ENCODE data around the gene BRCA1.
A peak's percentile ranks its signal among the peaks of the same experiment; 100 is the strongest.
"Not testable (repeated sequence)": the region's sequence is repeated elsewhere in the genome, so short reads cannot be mapped to it uniquely, and the experiment has no call there.

BRCA1 gene

DNA sequence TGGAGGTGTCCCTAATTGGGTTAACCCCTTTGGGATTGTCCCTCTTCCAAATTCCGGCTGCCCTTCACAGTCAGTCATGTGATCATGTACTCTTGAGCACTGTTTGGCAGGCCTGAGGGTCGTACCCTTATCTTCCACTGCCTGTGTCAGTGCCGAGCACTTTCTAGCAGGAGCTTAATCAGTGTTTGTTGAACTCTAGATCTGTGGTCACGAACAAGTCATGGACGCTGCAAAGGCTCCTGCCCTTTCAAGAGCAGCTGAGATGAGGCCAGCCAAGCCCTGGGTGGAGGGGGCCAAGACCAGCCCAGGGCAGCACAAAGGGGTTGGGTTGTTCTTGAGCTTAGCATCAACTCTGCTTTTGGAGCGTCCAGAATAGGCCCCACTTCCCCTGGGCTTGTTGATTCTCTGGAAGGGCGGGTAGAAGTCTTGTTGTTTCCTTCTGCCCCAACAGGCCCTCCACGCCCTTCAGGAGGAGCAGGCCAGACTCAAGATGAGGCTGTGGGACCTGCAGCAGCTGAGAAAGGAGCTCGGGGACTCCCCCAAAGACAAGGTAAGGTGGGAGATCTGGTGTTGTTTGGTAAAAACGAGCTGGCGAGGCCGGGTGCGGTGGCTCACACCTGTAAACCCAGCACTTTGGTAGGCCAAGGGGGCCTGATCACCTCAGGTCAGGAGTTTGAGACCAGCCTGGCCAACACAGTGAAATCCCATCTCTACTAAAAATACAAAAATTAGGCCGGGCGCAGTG, 113.3 kb downstream of the BRCA1 start:
- no peak for DNase-seq (ENCODE audit: low read depth)
- no peak overlapping the region for H3K4me3 ChIP-seq (ENCODE audit: control insufficient read depth, low read depth, low read length)
- no peak for TF ChIP-seq CTCF (conservative IDR thresholded peaks at IDR 0.05; ENCODE audit: control insufficient read depth, insufficient read depth, low read depth, low read length)

GRCh38 chr17:43010667-43011308, 114.4 kb downstream of the BRCA1 start:
- no peak for TF ChIP-seq CTCF (conservative IDR thresholded peaks at IDR 0.05; ENCODE audit: control insufficient read depth, insufficient read depth, low read depth, low read length)
- no peak overlapping the region for H3K4me3 ChIP-seq (ENCODE audit: control insufficient read depth, low read depth, low read length)
- DNase-seq (ENCODE audit: low read depth) = no peak

- peak; percentile 83 for DNase-seq (ENCODE audit: low read depth)
- TF ChIP-seq CTCF (conservative IDR thresholded peaks at IDR 0.05; ENCODE audit: control insufficient read depth, insufficient read depth, low read depth, low read length) = no peak
- H3K4me3 ChIP-seq (ENCODE audit: control insufficient read depth, low read depth, low read length) = peak within 1 kb of the TSS; percentile 92
These were observed 118.3 kb downstream of the BRCA1 start, which contains the start of gene IFI35 for GRCh38 chr17:43006639-43007551. Gene IFI35, plus strand, starts transcription at chr17:43006784. Its CDS starts 164 bp downstream, at chr17:43006948.

DNA sequence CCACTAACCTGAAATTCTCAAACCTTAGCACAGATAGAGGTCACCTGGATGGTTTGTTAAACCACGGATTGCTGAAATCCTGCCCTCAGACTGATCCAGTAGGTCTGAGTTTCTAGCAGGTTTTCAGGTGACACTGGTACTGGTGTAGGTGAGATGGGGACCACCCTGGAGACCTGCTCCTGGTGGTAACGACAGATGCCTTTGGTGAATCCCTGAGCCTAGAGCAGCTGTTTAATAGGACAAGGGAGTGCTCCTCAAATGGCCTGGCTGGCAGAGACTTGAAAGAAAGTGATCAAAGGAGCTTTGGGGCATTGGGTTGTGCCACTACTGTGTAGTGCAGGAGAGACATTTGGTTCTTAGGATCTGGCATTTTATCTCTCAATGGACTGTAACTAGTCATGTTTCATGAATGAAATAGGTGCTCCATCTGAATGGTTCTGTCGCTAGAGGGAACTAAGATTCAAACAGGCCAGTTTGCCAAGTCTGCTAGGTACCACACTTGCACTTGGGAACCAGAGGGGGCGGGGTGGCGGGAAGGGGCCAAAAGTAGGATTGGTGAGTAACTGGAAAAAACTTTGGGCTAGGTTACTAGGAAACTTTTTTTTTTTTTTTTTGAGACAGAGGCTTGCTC, 121.5 kb downstream of the BRCA1 start:
- H3K4me3 ChIP-seq (ENCODE audit: control insufficient read depth, low read depth, low read length) = no peak overlapping the region
- TF ChIP-seq CTCF (conservative IDR thresholded peaks at IDR 0.05; ENCODE audit: control insufficient read depth, insufficient read depth, low read depth, low read length) = no peak
- DNase-seq (ENCODE audit: low read depth) = peak; percentile 77

- DNase-seq (ENCODE audit: low read depth) = not testable (repeated sequence)
These were observed 124.3 kb downstream of the BRCA1 start for GRCh38 chr17:43000894-43001293.

DNA sequence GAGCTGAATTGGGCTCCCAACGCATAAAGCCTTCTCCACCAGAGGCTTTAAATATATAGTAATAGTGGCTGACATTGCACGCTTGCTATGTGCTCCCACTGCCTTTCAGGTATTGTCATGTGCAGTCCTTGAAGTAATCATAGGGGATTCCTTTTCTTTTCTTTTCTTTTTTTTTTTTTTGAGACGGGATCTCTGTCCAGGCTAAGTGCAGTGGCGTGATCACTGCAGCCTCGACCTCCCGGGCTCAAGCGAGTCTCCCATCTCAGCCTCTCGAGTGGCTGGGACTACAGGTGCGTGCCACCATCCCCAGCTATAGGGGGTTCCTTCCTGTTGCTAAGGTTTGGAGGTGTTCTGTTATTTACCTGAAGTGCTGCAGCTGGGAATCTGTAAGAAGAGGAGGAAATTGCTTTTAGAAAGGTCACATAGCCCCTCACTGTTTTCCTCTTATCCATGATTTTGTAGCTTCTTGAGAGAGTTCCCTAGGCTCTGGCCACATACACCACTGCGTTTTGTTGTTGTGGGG, 126.1 kb downstream of the BRCA1 start:
- DNase-seq (ENCODE audit: low read depth) = no peak
- H3K4me3 ChIP-seq (ENCODE audit: control insufficient read depth, low read depth, low read length) = peak overlapping the region; percentile 99
- TF ChIP-seq CTCF (conservative IDR thresholded peaks at IDR 0.05; ENCODE audit: control insufficient read depth, insufficient read depth, low read depth, low read length) = no peak

More at GRCh38 chr17:43000894-43001293, 124.3 kb downstream of the BRCA1 start:
- H3K4me3 ChIP-seq (ENCODE audit: control insufficient read depth, low read depth, low read length) = not testable (repeated sequence)

Measured in fibroblast of mammary gland (primary cell).